NOMO-1 treated with DMSO at 0.1 percent for 48 hours (cell line): Measurements from ENCODE around the gene ZIC2.
"Not testable (repeated sequence)": the region's sequence is repeated elsewhere in the genome, so short reads cannot be mapped to it uniquely, and the experiment has no call there.

Experiments used
- DNase-seq: peaks from one replicate; lab custom pipeline; 2025; ENCODE audit not compliant: unreplicated experiment; lab: John Stamatoyannopoulos, UW

The ZIC2 gene

GRCh38 chr13:99997702-99998214 lies 16.2 kb downstream of the ZIC2 start:
- DNase-seq: no peak

DNA sequence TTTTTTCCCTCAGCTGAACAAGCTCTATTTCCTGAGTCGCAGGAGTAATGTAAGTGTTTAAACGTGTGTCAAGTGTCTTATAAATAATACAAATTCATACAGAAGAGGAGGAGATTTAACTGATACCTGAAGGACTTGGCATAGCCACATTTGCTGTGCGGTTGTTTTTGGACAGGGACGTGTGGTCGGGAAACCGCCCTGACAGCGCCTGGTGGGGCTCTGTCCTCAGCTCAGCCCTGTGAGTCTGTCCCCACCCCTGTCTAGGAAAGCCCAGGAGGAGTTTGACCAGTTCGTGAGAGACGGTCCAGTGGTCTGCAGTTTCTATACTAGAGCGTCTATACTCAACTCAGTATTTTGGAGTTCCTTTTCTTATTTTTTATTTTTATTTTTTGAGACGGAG lies 16.7 kb downstream of the ZIC2 start:
- no peak for DNase-seq

- DNase-seq: no peak
Measured at GRCh38 chr13:100014621-100015020, 33.0 kb downstream of the ZIC2 start.

DNA sequence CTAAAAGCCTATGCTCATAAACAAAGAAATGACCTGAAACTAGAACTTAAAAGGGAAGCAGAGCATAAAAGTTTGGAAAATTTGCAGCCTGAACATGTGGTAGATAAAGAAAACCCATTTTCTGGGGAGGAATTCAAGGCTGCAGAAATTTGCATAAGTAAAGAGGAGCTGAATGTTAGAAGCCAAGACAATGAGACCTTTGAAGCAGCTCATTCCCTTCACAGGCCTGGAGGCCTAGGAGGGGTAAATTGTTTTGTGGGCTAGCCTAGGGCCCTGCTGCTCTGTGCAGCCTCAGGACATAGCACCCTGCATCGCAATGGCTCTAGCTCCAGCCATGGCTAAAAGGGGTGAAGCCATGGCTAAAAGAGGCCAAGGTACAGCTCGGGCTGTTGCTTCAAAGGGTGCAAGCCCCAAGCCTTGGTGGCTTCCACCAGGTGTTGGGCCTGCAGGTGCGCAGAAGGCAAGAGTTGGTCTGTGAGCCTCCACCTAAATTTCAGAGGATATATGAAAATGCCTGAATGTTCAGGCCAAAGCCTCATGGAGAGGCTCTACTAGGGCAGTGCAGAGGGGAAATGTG lies 38.3 kb downstream of the ZIC2 start:
- no peak for DNase-seq

DNA sequence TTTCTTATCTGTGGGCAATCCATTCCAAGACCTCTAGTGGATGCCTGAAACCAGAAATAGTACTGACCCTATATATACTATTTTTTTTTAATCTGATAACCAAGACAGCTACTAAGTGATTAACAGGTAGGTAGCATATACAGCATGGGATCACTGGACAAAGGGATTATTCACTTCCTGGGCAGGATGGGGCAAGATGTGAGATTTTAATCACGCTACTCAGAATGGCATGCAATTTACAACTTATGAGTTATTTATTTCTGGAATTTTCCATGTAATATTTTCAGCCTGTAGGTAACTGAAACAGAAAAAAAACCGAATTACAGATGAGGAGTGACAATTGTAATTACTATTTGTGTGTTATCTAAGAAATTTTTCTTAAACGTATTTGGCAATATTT lies 41.2 kb downstream of the ZIC2 start:
- no peak for DNase-seq

GRCh38 chr13:100024023-100024422 lies 42.4 kb downstream of the ZIC2 start:
- DNase-seq: no peak

DNA sequence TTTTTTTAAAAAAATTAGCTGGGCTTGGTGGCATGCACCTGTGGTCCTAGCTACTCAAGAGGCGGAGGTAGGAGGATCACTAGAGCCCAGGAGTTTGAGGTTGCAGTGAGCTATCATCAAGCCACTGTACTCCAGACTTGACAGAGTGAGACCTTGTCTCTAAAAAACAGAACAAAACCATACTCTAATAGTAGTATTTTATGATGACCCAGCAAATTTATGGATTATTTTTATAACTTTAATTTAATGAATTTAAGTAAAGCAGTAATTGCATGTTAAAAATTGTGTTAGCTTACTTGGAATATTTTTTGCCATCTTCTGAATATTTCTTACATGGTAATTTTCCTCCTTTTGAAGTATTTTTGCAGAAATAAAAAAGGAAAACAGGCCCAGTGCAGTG lies 48.3 kb downstream of the ZIC2 start:
- DNase-seq: no peak

DNA sequence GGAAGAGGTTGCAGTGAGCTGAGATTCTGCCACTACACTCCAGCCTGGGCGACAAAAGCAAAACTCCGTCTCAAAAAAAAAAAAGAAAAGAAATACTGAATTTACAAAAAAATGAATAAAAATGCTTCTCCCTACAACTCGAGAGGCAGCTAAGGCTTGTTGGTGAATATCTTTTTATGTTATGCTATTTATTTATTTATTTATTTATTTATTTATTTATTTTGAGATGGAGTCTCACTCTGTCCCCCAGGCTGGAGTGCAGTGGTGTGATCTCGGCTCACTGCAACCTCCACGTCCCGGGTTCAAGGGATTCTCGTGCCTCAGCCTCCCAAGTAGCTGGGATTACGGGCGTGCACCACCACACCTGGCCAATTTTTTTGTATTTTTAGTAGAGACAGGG lies 51.1 kb downstream of the ZIC2 start:
- DNase-seq: not testable (repeated sequence)

DNA sequence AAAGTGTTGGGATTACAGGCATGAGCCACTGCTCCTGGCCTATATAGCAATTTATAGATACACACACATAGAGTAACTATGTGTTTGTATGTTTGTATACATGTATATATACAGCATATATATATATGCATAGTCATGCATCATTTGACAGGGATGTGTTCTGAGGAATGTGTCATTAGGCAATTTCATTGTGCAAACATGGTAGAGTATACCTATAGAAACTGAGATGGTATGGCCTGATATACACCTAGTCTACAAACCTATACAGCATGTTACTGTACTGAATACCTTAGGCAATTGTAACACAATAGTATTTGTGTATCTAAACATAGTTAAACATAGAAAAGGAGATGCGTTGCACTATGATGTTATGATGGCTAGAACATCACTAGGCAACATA lies 54.4 kb downstream of the ZIC2 start:
- DNase-seq: no peak
